Measurements from ENCODE around the gene ZNF750. TPM values are rescaled to one million over a fixed set of nuclear protein-coding genes. Genes with fewer than 3 reads are reported as not detected.

ZNF750 gene
- total and polyA plus RNA-seq, 10 donors: 0.05 to 0.16 (median 0.13) TPM; not detected in 5

DNA sequence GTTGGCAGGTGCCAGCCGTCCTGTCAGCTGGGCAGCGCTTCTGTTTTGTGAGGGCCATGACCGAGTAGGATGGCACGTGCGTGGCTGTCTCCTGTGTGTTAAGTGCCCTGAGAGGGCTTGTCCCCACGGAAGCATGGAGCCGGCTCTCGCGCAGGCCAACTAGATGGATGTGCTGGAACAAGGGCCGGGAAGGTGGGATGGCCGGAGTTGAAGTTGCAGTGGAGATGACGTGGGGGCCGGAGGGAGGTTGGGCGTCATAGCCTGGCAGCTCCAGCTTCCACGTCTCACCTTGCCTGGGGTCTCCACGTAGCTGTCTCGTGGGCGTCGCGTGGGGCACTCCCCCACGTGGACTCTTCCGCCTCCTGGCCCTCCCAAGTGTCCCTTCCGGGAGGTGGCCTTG lies 60.3 kb downstream of the ZNF750 start:
- DNase-seq: no peak
- peaks cover 4 to 63% (median 44%) of the 10 kb centered on the region in 6 donors for H3K4me1 ChIP-seq
- no peaks in the 10 kb centered on the region for H3K9me3 ChIP-seq
- peak overlapping the region in 3 of 8 donors; percentile 33 to 53 (median 48) for H3K27ac ChIP-seq
- TF ChIP-seq POLR2AphosphoS5 (IDR thresholded peaks at IDR 0.05) (peak in 1 of 3 donors; percentile 24), POLR2A (IDR thresholded peaks at IDR 0.05) (no peak)
- intact Hi-C loops (cut with DNase I; ENCODE audit: low total_unique reads): no loop called here
- peaks cover 0 to 38% (median 15%) of the 10 kb centered on the region in 6 donors for H3K36me3 ChIP-seq
- H3K4me3 ChIP-seq: no peak overlapping the region
- WGBS, 5 donors: 82 to 92% (median 87%) methylated on average over 23 of the region's 23 CpGs
- no peaks in the 10 kb centered on the region for H3K27me3 ChIP-seq (replicated peaks in 1 of 7)

Other genes with a start within 250 kb of the ZNF750 start
- 10 to 100 TPM; 62.6 to 80.2 (median 67.0) TPM for gene WDR45B, start 191.6 kb downstream of the ZNF750 start, total RNA-seq
- 10 to 100 TPM; 30.9 to 52.7 (median 34.9) TPM for gene WDR45B, start 191.6 kb downstream of the ZNF750 start, polyA plus RNA-seq
- gene RAB40B, start 141.3 kb downstream of the ZNF750 start, total RNA-seq: 10 to 100 TPM in 2 of 7 donors, 1 to 10 TPM in 5; 4.1 to 13.6 (median 5.5) TPM
- gene RAB40B, start 141.3 kb downstream of the ZNF750 start, polyA plus RNA-seq: 1 to 10 TPM; 5.3 to 8.6 (median 8.5) TPM
- 10 to 100 TPM; 16.3 to 35.1 (median 21.2) TPM for gene FN3KRP, start 123.3 kb downstream of the ZNF750 start, total RNA-seq
- gene FN3KRP, start 123.3 kb downstream of the ZNF750 start, polyA plus RNA-seq: 10 to 100 TPM; 25.4 to 33.3 (median 27.4) TPM
- gene FN3K, start 104.4 kb downstream of the ZNF750 start, total RNA-seq: 10 to 100 TPM in 2 of 7 donors, 1 to 10 TPM in 5; 1.4 to 14.1 (median 6.6) TPM
- 1 to 10 TPM; 1.7 to 3.4 (median 2.1) TPM for gene FN3K, start 104.4 kb downstream of the ZNF750 start, polyA plus RNA-seq
- gene TBCD, start 88.0 kb downstream of the ZNF750 start, total RNA-seq: 100 to 1,000 TPM in 3 of 7 donors, 10 to 100 TPM in 4; 55.6 to 149 (median 84.5) TPM
- 100 to 1,000 TPM; 117 to 207 (median 195) TPM for gene TBCD, start 88.0 kb downstream of the ZNF750 start, polyA plus RNA-seq
- gene METRNL, start 239.6 kb upstream of the ZNF750 start, total RNA-seq: 10 to 100 TPM; 14.7 to 51.2 (median 38.5) TPM
- 10 to 100 TPM; 15.3 to 26.5 (median 21.8) TPM for gene METRNL, start 239.6 kb upstream of the ZNF750 start, polyA plus RNA-seq

Data from spleen (tissue), 11 donors.